Measurements from ENCODE around the gene TUBA8.
A peak's percentile ranks its signal among the peaks of the same experiment; 100 is the strongest.

Gene TUBA8

DNA sequence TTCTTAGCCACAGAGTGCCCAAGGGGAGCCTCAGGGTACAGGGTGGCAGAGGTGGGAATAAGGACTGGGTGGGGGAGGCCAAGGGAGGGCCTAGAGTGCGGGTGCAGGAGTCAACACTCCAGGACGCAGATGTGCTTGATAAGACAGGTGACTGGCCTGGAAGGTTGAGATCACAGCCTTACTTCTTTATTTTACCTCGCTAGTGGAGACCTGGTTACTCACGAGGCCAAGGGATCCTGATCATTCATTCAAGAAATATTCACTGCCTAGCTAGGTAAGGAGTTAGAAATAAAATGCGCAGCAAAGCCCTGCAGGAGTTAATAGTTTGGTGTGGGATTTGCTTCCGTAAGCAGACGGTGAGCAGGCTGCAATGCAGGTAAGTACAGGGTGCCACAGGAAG lies 46.0 kb upstream of the TUBA8 start:
- Histone ChIP-seq H3K27me3 (ENCODE audit: insufficient read depth, poor library complexity, severe bottlenecking) (peaks cover 7% of the 10 kb centered on the region), H3K27ac (replicated peaks) (no peak overlapping the region), H3K4me3 (replicated peaks; ENCODE audit: insufficient read depth, low read length) (no peak overlapping the region)
- DNase-seq (ENCODE audit: low read depth in 1 of 2, low spot score in 1 of 2), result no peak
- TF ChIP-seq CTCF (IDR thresholded peaks at IDR 0.05; ENCODE audit: insufficient read depth, low read length) (no peak), REST (IDR thresholded peaks at IDR 0.05; ENCODE audit: insufficient replicate concordance, low read depth) (no peak), SPI1 (IDR thresholded peaks at IDR 0.05; ENCODE audit: borderline replicate concordance, low read depth) (no peak), GABPA (IDR thresholded peaks at IDR 0.05; ENCODE audit: low read depth) (no peak), POLR2AphosphoS5 (IDR thresholded peaks at IDR 0.05; ENCODE audit: low read depth) (no peak)

- TF ChIP-seq GABPA (IDR thresholded peaks at IDR 0.05; ENCODE audit: low read depth) (no peak), POLR2AphosphoS5 (IDR thresholded peaks at IDR 0.05; ENCODE audit: low read depth) (no peak), CTCF (IDR thresholded peaks at IDR 0.05; ENCODE audit: insufficient read depth, low read length) (no peak)
- no peak overlapping the region for H3K4me3 ChIP-seq (replicated peaks; ENCODE audit: insufficient read depth, low read length)
- DNase-seq (ENCODE audit: low read depth in 1 of 2, low spot score in 1 of 2), result no peak
- no peak overlapping the region for H3K27ac ChIP-seq (replicated peaks)
- H3K27me3 ChIP-seq (ENCODE audit: insufficient read depth, poor library complexity, severe bottlenecking), result peaks cover 7% of the 10 kb centered on the region
Measured at GRCh38 chr22:18065256-18065655, 45.4 kb upstream of the TUBA8 start.

DNA sequence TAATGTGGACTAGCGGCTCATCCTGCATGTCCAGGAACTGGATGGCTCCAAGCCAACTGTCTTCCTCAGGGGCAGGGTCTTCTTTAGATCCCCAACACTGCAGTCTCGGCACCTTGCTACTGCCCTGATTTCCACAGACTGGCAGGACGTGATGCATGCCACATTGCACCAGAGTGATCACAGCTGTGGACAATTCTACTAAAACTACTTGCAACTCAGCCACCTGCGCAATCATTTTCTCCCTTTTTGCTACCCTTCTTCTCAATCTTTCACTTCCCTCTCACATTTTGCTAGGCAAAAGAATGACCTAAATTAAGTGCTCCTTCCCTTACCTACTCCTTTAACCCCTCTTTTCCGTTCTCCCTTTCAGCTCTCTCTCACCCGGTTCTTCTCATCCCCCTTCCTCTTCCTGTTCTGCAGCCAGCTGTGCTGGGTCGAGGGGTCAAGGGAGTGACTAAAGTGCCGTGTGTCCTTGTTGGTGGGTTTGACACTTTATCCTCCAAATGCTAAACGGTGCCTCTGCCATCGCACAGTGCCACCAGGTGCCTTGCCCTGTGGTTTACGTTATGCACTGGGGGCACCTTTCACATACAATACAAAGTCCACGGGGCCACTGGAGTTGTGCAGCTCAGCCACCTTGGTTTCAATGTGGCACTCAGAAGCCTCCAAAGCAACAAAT lies 44.3 kb upstream of the TUBA8 start:
- Histone ChIP-seq H3K27ac (replicated peaks) (no peak overlapping the region), H3K4me3 (replicated peaks; ENCODE audit: insufficient read depth, low read length) (no peak overlapping the region), H3K27me3 (ENCODE audit: insufficient read depth, poor library complexity, severe bottlenecking) (peaks cover 7% of the 10 kb centered on the region)
- TF ChIP-seq SPI1 (IDR thresholded peaks at IDR 0.05; ENCODE audit: borderline replicate concordance, low read depth), result no peak
- TF ChIP-seq CTCF (IDR thresholded peaks at IDR 0.05; ENCODE audit: insufficient read depth, low read length), result no peak
- TF ChIP-seq POLR2AphosphoS5 (IDR thresholded peaks at IDR 0.05; ENCODE audit: low read depth), result no peak
- no peak for TF ChIP-seq GABPA (IDR thresholded peaks at IDR 0.05; ENCODE audit: low read depth)
- no peak for TF ChIP-seq REST (IDR thresholded peaks at IDR 0.05; ENCODE audit: insufficient replicate concordance, low read depth)
- peak in 1 of 2 experiments; percentile 9 for DNase-seq (ENCODE audit: low read depth in 1 of 2, low spot score in 1 of 2)

DNA sequence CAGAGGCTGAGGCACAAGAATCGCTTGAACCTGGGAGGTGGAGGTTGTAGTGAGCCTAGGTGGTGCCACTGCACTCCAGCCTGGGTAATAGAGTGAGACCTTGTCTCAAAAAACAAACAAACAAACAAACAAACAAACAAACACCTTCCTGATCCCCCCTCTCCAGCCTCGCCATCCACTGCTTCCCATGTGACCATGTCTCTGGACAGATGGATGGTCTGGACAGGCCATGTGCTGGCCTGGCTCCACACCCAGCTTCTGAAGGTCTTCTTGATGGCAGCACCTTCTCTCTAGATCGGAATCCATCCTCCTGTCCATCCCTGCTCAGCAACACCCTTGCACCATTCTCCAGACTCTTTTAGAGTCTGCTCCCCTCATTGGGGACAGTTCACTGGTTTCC lies 43.5 kb upstream of the TUBA8 start:
- no peak overlapping the region for H3K4me3 ChIP-seq (replicated peaks; ENCODE audit: insufficient read depth, low read length)
- TF ChIP-seq GABPA (IDR thresholded peaks at IDR 0.05; ENCODE audit: low read depth), result no peak
- TF ChIP-seq SPI1 (IDR thresholded peaks at IDR 0.05; ENCODE audit: borderline replicate concordance, low read depth), result no peak
- no peak for TF ChIP-seq POLR2AphosphoS5 (IDR thresholded peaks at IDR 0.05; ENCODE audit: low read depth)
- TF ChIP-seq REST (IDR thresholded peaks at IDR 0.05; ENCODE audit: insufficient replicate concordance, low read depth), result no peak
- TF ChIP-seq CTCF (IDR thresholded peaks at IDR 0.05; ENCODE audit: insufficient read depth, low read length), result no peak
- no peak for DNase-seq (ENCODE audit: low read depth in 1 of 2, low spot score in 1 of 2)
- H3K27ac ChIP-seq (replicated peaks), result no peak overlapping the region
- peaks cover 7% of the 10 kb centered on the region for H3K27me3 ChIP-seq (ENCODE audit: insufficient read depth, poor library complexity, severe bottlenecking)
